Measurements from ENCODE around the gene JMJD1C.

DNA sequence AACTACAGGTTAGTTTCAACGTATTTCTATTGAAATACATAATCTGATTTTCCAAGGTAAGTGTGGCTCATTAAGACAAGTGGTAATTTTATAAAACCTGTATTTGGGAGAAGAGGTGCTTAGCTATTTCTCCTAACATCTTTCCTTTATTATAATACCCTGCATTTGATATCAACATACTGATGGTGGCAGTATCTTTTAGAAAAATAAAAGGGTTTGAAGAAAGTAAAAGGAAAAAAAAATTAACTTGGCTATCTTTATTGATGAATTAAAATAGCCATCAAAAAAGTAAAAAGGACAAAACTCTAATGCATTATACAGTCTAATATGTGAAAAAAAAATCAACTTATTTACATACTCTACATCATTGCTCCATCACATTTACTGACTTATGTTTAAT, 264.7 kb downstream of the JMJD1C start:
- TF ChIP-seq, protein P1, sequence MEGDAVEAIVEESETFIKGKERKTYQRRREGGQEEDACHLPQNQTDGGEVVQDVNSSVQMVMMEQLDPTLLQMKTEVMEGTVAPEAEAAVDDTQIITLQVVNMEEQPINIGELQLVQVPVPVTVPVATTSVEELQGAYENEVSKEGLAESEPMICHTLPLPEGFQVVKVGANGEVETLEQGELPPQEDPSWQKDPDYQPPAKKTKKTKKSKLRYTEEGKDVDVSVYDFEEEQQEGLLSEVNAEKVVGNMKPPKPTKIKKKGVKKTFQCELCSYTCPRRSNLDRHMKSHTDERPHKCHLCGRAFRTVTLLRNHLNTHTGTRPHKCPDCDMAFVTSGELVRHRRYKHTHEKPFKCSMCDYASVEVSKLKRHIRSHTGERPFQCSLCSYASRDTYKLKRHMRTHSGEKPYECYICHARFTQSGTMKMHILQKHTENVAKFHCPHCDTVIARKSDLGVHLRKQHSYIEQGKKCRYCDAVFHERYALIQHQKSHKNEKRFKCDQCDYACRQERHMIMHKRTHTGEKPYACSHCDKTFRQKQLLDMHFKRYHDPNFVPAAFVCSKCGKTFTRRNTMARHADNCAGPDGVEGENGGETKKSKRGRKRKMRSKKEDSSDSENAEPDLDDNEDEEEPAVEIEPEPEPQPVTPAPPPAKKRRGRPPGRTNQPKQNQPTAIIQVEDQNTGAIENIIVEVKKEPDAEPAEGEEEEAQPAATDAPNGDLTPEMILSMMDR (IDR thresholded peaks at IDR 0.05) = no peak
- no peak for TF ChIP-seq POLR2A (IDR thresholded peaks at IDR 0.05)
